K562 (cell line): ENCODE measurements around the gene ZSWIM9. TPM values are rescaled to one million over a fixed set of nuclear protein-coding genes. Genes with fewer than 3 reads are reported as not detected.
A peak's percentile ranks its signal among the peaks of the same experiment; 100 is the strongest.

Experiments used
- BHLHE40 ChIP-seq: IDR thresholded peaks from 2 replicates; pipeline ENCODE4 v1.6.1; 2011; ENCODE audit warnings: low read length, improper control_type of control experiment
- COPS2 ChIP-seq: fragments of 450-650 bp; conservative IDR thresholded peaks from 2 replicates; pipeline ENCODE4 v1.6.1; 2016; ENCODE audit warnings: mild to moderate bottlenecking, moderate library complexity
- CTBP1 ChIP-seq: fragments of 450-650 bp; IDR thresholded peaks from 2 replicates; pipeline ENCODE4 v1.6.1; 2016; ENCODE audit warnings: borderline replicate concordance
- EGR1 ChIP-seq: fragments of 450-650 bp; conservative IDR thresholded peaks from 2 replicates; pipeline ENCODE4 v1.6.1; 2017; ENCODE audit warnings: mild to moderate bottlenecking
- FOXJ2 ChIP-seq: fragments of 200-800 bp; sonication (Bioruptor generic); IDR thresholded peaks from 2 replicates; pipeline ENCODE4 v1.6.1; 2016; ENCODE audit warnings: missing genetic modification characterization, missing compliant biosample characterization
- HDAC1 ChIP-seq, 2 experiments: fragments of 450-650 bp; IDR thresholded peaks; 2 replicates each; pipeline ENCODE4 v1.6.1; 2016 to 2017; ENCODE audit warnings: inconsistent platforms in 1 of 2, mild to moderate bottlenecking in 1 of 2, moderate library complexity in 1 of 2
- IRF1 ChIP-seq: sonication (generic); formaldehyde crosslinking; IDR thresholded peaks from 2 replicates; pipeline ENCODE4 v1.8.0; 2022; ENCODE audit warnings: missing genetic modification reagents, mild to moderate bottlenecking, borderline replicate concordance
- NFRKB ChIP-seq: fragments of 450-650 bp; IDR thresholded peaks from 2 replicates; pipeline ENCODE4 v1.6.1; 2016; ENCODE audit warnings: low read depth
- PHB2 ChIP-seq: fragments of 450-650 bp; IDR thresholded peaks from 2 replicates; pipeline ENCODE4 v1.6.1; 2017; ENCODE audit warnings: low read depth
- RBM22 ChIP-seq: fragments of 200-400 bp; formaldehyde crosslinking; IDR thresholded peaks from 2 replicates; pipeline ENCODE4 v1.6.1; 2018; ENCODE audit warnings: low read length, low read depth; ENCODE audit not compliant: poor library complexity, severe bottlenecking
- RBM25 ChIP-seq: fragments of 200-400 bp; formaldehyde crosslinking; IDR thresholded peaks from 2 replicates; pipeline ENCODE4 v1.6.1; 2018; ENCODE audit warnings: low read length, low read depth, moderate library complexity; ENCODE audit not compliant: severe bottlenecking
- SMARCE1 ChIP-seq: fragments of 450-650 bp; IDR thresholded peaks from 2 replicates; pipeline ENCODE4 v1.7.1; 2016; ENCODE audit warnings: mild to moderate bottlenecking
- SMC3 ChIP-seq: conservative IDR thresholded peaks from 2 replicates; pipeline ENCODE4 v1.6.1; 2011; ENCODE audit warnings: low read depth, low read length, improper control_type of control experiment; ENCODE audit not compliant: insufficient read depth
- SPI1 ChIP-seq: IDR thresholded peaks from 2 replicates; pipeline ENCODE4 v1.6.1; 2011; ENCODE audit warnings: low read depth, low read length, control low read depth, borderline replicate concordance
- SRF ChIP-seq, 2 experiments: fragments of 250-450, 450-650 bp in 1 of 2; sonication (Bioruptor Pico) in 1 of 2; sonication (generic) in 1 of 2; formaldehyde crosslinking; IDR thresholded peaks; 2 replicates each; pipeline versions ENCODE4 v1.5.0 to v1.5.1; 2020 to 2022; ENCODE audit warnings: mild to moderate bottlenecking in 1 of 2, missing genetic modification reagents in 1 of 2
- SRSF9 ChIP-seq: fragments of 200-400 bp; formaldehyde crosslinking; IDR thresholded peaks from 2 replicates; pipeline ENCODE4 v1.6.1; 2017; ENCODE audit warnings: low read depth, low read length, borderline replicate concordance
- SUPT5H ChIP-seq: fragments of 450-650 bp; IDR thresholded peaks from 2 replicates; pipeline ENCODE4 v1.6.1; 2016
- TAF15 ChIP-seq: fragments of 200-400 bp; formaldehyde crosslinking; IDR thresholded peaks from 2 replicates; pipeline ENCODE4 v1.6.1; 2017; ENCODE audit warnings: mild to moderate bottlenecking, low read depth, low read length, moderate library complexity
- TARDBP ChIP-seq: fragments of 450-650 bp; IDR thresholded peaks from 2 replicates; pipeline ENCODE4 v1.6.1; 2016
- TEAD2 ChIP-seq: fragments of 450-650 bp; IDR thresholded peaks from 2 replicates; pipeline ENCODE4 v1.6.1; 2016; ENCODE audit warnings: missing genetic modification characterization, control low read depth, missing compliant biosample characterization
- ZBED1 ChIP-seq: IDR thresholded peaks from 2 replicates; pipeline ENCODE4 v1.6.1; 2014
- ZFP30 ChIP-seq: fragments of 250-450 bp; sonication (Bioruptor Pico); IDR thresholded peaks from 2 replicates; pipeline ENCODE4 v1.8.0; 2022; ENCODE audit warnings: moderate library complexity, mild to moderate bottlenecking, inconsistent platforms, borderline replicate concordance
- ZKSCAN1 ChIP-seq: fragments of 150-350 bp; IDR thresholded peaks from 2 replicates; pipeline ENCODE4 v1.6.1; 2016; ENCODE audit warnings: low read depth, low read length
- ZNF124 ChIP-seq: sonication (generic); formaldehyde crosslinking; IDR thresholded peaks from 2 replicates; pipeline ENCODE4 v1.8.1; 2022; ENCODE audit warnings: missing genetic modification reagents
- ZNF408 ChIP-seq: fragments of 250-450 bp; sonication (Bioruptor Pico); IDR thresholded peaks from 2 replicates; pipeline ENCODE4 v1.4.0; 2020; ENCODE audit warnings: low read depth, mild to moderate bottlenecking, moderate library complexity
- ZNF75A ChIP-seq: fragments of 450-650 bp; formaldehyde crosslinking; IDR thresholded peaks from 2 replicates; pipeline ENCODE4 v1.4.0; 2020; ENCODE audit warnings: mild to moderate bottlenecking
- ZNF766 ChIP-seq: fragments of 200-800 bp; sonication (Bioruptor generic); conservative IDR thresholded peaks from 2 replicates; pipeline ENCODE4 v1.6.1; 2016; ENCODE audit warnings: missing genetic modification characterization, missing compliant biosample characterization
- polyA plus RNA-seq, 8 experiments: library from polyadenylated mRNA; depleted of rRNA in 4 of 8; stranded (reverse) in 5 of 8; unstranded in 3 of 8; fragments of >200 nt; fragmentation: Nextera tagmentation in 2 of 8; fragmentation: Illumina TruSeq in 1 of 8; extraction: Ambion mirVana in 2 of 8; extraction: Trizol in 1 of 8; gene quantifications; 2 replicates each; pipeline versions ENCODE4 v1.2.1 to v1.2.3, GENCODE V29; 2011 to 2014; ENCODE audit warnings: inconsistent platforms in 1 of 8, missing spikeins in 1 of 8
- total RNA-seq, 7 experiments: library from RNA; depleted of rRNA in 6 of 7; stranded (reverse); fragments of >200 nt in 6 of 7; fragmentation: Illumina TruSeq in 2 of 7; extraction: Trizol in 2 of 7; gene quantifications; 2 replicates each; pipeline versions ENCODE4 v1.2.1 to v1.2.3, GENCODE V29; 2011 to 2021; ENCODE audit warnings: low replicate concordance in 1 of 7
- TF ChIP-seq, protein P1 (sequence below), 3 experiments: IDR thresholded peaks in 2 of 3; conservative IDR thresholded peaks in 1 of 3; 2 replicates each; pipeline ENCODE4 v1.5.1; 2011 to 2012; ENCODE audit warnings: low read length in 3 of 3, mild to moderate bottlenecking in 3 of 3, control low read depth in 2 of 3, improper control_type of control experiment in 1 of 3, inconsistent platforms in 1 of 3, low read depth in 1 of 3, mixed read lengths in 1 of 3, moderate library complexity in 1 of 3; ENCODE audit not compliant: insufficient read depth in 2 of 3
- TF ChIP-seq, protein P2 (sequence below): fragments of 250-450 bp; sonication (Bioruptor Pico); IDR thresholded peaks from 2 replicates; pipeline ENCODE4 v1.8.0; 2021; ENCODE audit warnings: mild to moderate bottlenecking, moderate library complexity

Gene ZSWIM9
- total and polyA plus RNA-seq, 9 of the 15 experiments (the other 6 are each of a cell fraction or from before 2014, with no cell fraction given), result 0.04 to 1.4 (median 0.34) TPM; not detected in 1

DNA sequence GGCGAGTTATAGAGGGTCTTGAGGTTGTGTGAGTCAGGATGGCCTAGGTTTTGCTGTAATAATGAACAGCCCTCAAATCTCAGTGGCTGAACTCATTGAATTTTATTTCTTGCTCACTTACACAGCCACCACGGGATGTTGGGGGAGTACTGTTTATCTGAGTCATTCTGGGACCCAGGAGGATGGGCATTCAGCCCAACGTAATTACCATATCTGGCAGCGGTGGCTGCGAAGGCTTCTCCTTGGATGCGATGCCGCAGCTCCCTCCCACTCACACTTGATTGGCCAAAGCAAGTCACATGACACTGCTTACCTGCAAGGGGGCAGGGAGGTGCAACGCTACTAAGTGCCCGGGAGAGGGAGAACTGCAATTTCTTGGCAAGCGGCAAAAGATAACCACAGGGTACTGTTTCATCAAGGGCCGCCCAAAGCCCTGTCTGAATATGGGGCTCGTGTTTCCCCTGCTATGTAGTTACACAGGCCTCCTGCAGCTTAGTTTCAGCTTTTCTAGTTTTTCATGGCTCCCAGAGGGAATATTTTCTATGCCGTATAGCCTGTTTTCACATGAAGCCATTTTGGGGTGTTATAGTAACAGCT is 19.9 kb downstream of the ZSWIM9 start (continued):
- TF ChIP-seq HDAC1 (IDR thresholded peaks at IDR 0.05), result no peak
- TF ChIP-seq, protein P1, sequence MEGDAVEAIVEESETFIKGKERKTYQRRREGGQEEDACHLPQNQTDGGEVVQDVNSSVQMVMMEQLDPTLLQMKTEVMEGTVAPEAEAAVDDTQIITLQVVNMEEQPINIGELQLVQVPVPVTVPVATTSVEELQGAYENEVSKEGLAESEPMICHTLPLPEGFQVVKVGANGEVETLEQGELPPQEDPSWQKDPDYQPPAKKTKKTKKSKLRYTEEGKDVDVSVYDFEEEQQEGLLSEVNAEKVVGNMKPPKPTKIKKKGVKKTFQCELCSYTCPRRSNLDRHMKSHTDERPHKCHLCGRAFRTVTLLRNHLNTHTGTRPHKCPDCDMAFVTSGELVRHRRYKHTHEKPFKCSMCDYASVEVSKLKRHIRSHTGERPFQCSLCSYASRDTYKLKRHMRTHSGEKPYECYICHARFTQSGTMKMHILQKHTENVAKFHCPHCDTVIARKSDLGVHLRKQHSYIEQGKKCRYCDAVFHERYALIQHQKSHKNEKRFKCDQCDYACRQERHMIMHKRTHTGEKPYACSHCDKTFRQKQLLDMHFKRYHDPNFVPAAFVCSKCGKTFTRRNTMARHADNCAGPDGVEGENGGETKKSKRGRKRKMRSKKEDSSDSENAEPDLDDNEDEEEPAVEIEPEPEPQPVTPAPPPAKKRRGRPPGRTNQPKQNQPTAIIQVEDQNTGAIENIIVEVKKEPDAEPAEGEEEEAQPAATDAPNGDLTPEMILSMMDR (IDR thresholded peaks at IDR 0.05 in 2 of 3, conservative IDR thresholded peaks at IDR 0.05 in 1 of 3; ENCODE audit: insufficient read depth in 2 of 3, low read depth in 1 of 3, low read length in 3 of 3), result peak; percentile 50 to 60 (median 57)
- TF ChIP-seq NFRKB, result no peak
- TF ChIP-seq ZNF408 (CRISPR knock-in tag), result no peak
- no peak for TF ChIP-seq SRSF9
- TF ChIP-seq ZFP30 (CRISPR knock-in tag), result no peak
- no peak for TF ChIP-seq ZNF75A (CRISPR knock-in tag)
- TF ChIP-seq EGR1, result peak; percentile 75
- TF ChIP-seq SMC3, result 0 out of 2 replicates have a peak, but pooled peaks have one; percentile 11
- no peak for TF ChIP-seq SPI1
- TF ChIP-seq TAF15, result no peak
- TF ChIP-seq PHB2, result no peak
- no peak for TF ChIP-seq ZKSCAN1
- no peak for TF ChIP-seq COPS2
- TF ChIP-seq, protein P2, sequence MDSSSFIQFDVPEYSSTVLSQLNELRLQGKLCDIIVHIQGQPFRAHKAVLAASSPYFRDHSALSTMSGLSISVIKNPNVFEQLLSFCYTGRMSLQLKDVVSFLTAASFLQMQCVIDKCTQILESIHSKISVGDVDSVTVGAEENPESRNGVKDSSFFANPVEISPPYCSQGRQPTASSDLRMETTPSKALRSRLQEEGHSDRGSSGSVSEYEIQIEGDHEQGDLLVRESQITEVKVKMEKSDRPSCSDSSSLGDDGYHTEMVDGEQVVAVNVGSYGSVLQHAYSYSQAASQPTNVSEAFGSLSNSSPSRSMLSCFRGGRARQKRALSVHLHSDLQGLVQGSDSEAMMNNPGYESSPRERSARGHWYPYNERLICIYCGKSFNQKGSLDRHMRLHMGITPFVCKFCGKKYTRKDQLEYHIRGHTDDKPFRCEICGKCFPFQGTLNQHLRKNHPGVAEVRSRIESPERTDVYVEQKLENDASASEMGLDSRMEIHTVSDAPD, result no peak
- no peak for TF ChIP-seq FOXJ2 (tag)
- 0 out of 2 replicates have a peak, but pooled peaks have one; percentile 16 for TF ChIP-seq SMARCE1
- TF ChIP-seq TARDBP, result no peak
- TF ChIP-seq RBM25, result peak; percentile 92
- TF ChIP-seq BHLHE40, result peak; percentile 25; the same call in 1 of the 2 replicates
- no peak for TF ChIP-seq ZNF766 (CRISPR knock-in tag)
- no peak for TF ChIP-seq RBM22
- TF ChIP-seq SUPT5H, result no peak
- peak; percentile 58; the same call in 1 of the 2 replicates for TF ChIP-seq CTBP1
- no peak for TF ChIP-seq IRF1 (CRISPR knock-in tag)
- TF ChIP-seq SRF (CRISPR knock-in tag; IDR thresholded peaks at IDR 0.05), result peak in 1 of 2 experiments; percentile 90; a peak in 2 of 4 replicates
- no peak for TF ChIP-seq TEAD2 (tag)
- no peak for TF ChIP-seq ZNF124 (CRISPR knock-in tag)
- TF ChIP-seq ZBED1, result no peak
